Measurements from ENCODE around the gene PHLDB3. TPM values are rescaled to one million over a fixed set of nuclear protein-coding genes. Genes with fewer than 3 reads are reported as not detected.
"Not testable (repeated sequence)": the region's sequence is repeated elsewhere in the genome, so short reads cannot be mapped to it uniquely, and the experiment has no call there.

PHLDB3 gene
- total RNA-seq, 2 experiments from 2014 or later = 12.7 to 13.1 TPM

GRCh38 chr19:43461303-43461702 lies 43.2 kb downstream of the PHLDB3 start:
- H3K9me3 Mint-ChIP-seq = no peaks in the 10 kb centered on the region
- peak overlapping the region; percentile 20 for H3K4me3 Mint-ChIP-seq
- peak overlapping the region; percentile 91 for H3K27ac Mint-ChIP-seq
- peaks cover 10% of the 10 kb centered on the region for H3K36me3 Mint-ChIP-seq
- DNase-seq = no peak
- H3K4me1 Mint-ChIP-seq = peaks cover 24% of the 10 kb centered on the region
- no peaks in the 10 kb centered on the region for H3K27me3 Mint-ChIP-seq

DNA sequence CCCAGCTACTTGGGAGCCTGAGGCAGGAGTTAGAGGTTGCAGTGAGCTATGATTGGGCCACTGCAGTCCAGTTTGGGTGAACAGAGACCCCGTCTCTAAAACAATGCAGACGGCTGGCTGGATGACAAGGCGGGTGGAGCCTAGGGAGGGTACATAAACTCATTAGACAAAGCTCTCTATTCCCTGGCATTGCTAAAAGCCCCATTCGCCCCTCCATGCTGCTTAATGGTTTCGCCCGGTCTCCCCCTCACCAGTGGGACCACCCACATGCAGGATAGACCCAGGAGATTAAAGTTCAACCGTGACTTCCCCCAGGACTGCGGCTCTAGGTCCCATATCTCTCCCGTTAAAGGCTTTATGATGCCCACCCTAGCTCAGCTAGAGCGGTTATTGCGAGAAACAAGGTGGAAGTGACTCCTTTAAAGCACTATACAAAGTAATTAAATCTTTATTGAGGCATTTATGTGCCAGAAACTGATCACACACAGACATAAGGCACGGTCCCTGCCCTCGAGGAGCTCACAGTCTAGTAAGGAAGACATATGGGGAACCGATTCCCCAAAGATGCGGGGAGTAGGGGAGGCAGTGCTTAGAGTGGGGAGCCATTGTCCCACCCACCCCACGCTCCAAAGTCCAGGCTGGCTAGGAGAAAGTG lies 44.1 kb downstream of the PHLDB3 start:
- Mint-ChIP-seq H3K27ac (no peak overlapping the region), H3K27me3 (no peaks in the 10 kb centered on the region)

GRCh38 chr19:43457809-43458208 lies 46.7 kb downstream of the PHLDB3 start:
- Mint-ChIP-seq H3K36me3 (peaks cover 10% of the 10 kb centered on the region), H3K4me3 (no peak overlapping the region), H3K4me1 (peaks cover 18% of the 10 kb centered on the region), H3K9me3 (no peaks in the 10 kb centered on the region), H3K27ac (no peak overlapping the region), H3K27me3 (no peaks in the 10 kb centered on the region)
- DNase-seq = no peak

More for the DNA sequence above, 44.1 kb downstream of the PHLDB3 start:
- H3K36me3 Mint-ChIP-seq = peaks cover 10% of the 10 kb centered on the region
- H3K4me1 Mint-ChIP-seq = peaks cover 24% of the 10 kb centered on the region
- no peaks in the 10 kb centered on the region for H3K9me3 Mint-ChIP-seq
- DNase-seq = no peak
- no peak overlapping the region for H3K4me3 Mint-ChIP-seq

GRCh38 chr19:43455321-43456113 lies 49.0 kb downstream of the PHLDB3 start:
- H3K27ac Mint-ChIP-seq = no peak overlapping the region
- no peak for DNase-seq
- H3K27me3 Mint-ChIP-seq = no peaks in the 10 kb centered on the region
- H3K4me1 Mint-ChIP-seq = peaks cover 13% of the 10 kb centered on the region
- no peak overlapping the region for H3K4me3 Mint-ChIP-seq
- H3K9me3 Mint-ChIP-seq = peaks cover 7% of the 10 kb centered on the region
- H3K36me3 Mint-ChIP-seq = peaks cover 1% of the 10 kb centered on the region

DNA sequence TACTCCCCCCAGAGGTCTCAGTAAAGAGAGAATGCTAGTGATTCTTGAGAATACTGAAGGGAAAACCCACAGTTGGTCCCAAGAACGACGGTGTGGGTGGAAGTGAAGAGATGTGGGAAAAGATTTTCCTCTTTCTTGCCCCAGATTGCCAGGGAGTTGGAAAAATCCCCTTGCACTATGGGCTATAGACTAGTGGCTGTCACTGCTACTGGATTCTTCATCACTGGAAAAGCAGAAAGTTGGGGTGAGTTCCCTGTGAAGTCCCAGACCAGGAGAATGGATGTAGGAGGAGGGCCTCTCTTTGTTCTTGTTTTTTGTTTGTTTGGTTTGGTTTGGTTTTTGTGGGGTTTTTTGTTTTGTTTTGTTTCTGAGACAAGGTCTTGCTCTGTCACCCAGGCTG lies 50.5 kb downstream of the PHLDB3 start:
- no peak overlapping the region for H3K27ac Mint-ChIP-seq
- H3K36me3 Mint-ChIP-seq = peaks cover 1% of the 10 kb centered on the region
- peaks cover 7% of the 10 kb centered on the region for H3K9me3 Mint-ChIP-seq
- no peaks in the 10 kb centered on the region for H3K27me3 Mint-ChIP-seq
- H3K4me1 Mint-ChIP-seq = peaks cover 14% of the 10 kb centered on the region
- no peak for DNase-seq
- H3K4me3 Mint-ChIP-seq = no peak overlapping the region

DNA sequence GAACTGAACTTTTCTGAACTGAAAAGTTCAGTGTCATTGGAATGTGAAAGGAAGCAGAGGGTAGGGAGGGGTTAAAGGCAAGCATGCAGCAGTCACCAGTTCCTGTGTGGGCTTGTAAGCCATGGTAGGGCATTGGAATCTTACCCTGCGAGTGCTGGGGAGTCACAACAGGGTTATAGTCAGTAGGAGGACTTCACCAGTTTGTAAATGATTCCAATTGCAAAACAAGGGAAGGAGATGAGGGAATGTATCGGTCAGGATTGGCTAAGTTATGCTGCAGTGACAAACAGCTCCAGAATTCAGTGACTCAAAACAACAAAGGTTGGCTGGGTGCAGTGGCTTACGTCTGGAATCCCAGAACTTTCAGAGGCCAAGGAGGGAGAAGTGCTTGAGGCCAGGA lies 52.0 kb downstream of the PHLDB3 start:
- Mint-ChIP-seq H3K4me3 (no peak overlapping the region), H3K27me3 (no peaks in the 10 kb centered on the region), H3K4me1 (peaks cover 13% of the 10 kb centered on the region), H3K36me3 (peaks cover 1% of the 10 kb centered on the region), H3K9me3 (peaks cover 7% of the 10 kb centered on the region), H3K27ac (no peak overlapping the region)
- DNase-seq = no peak

GRCh38 chr19:43450545-43450997 lies 54.0 kb downstream of the PHLDB3 start:
- Mint-ChIP-seq H3K36me3 (peaks cover 1% of the 10 kb centered on the region), H3K27me3 (no peaks in the 10 kb centered on the region), H3K4me1 (peaks cover 16% of the 10 kb centered on the region), H3K4me3 (no peak overlapping the region), H3K27ac (no peak overlapping the region), H3K9me3 (peaks cover 7% of the 10 kb centered on the region)
- no peak for DNase-seq

GRCh38 chr19:43447655-43448054 lies 56.9 kb downstream of the PHLDB3 start:
- peaks cover 23% of the 10 kb centered on the region for H3K4me1 Mint-ChIP-seq
- H3K36me3 Mint-ChIP-seq = peaks cover 1% of the 10 kb centered on the region
- no peaks in the 10 kb centered on the region for H3K27me3 Mint-ChIP-seq
- H3K27ac Mint-ChIP-seq = no peak overlapping the region
- peaks cover 6% of the 10 kb centered on the region for H3K9me3 Mint-ChIP-seq
- DNase-seq = no peak
- H3K4me3 Mint-ChIP-seq = no peak overlapping the region

GRCh38 chr19:43446746-43447489 lies 57.6 kb downstream of the PHLDB3 start:
- Mint-ChIP-seq H3K4me1 (peaks cover 19% of the 10 kb centered on the region), H3K27me3 (no peaks in the 10 kb centered on the region), H3K4me3 (no peak overlapping the region), H3K9me3 (peaks cover 1% of the 10 kb centered on the region), H3K27ac (no peak overlapping the region), H3K36me3 (peaks cover 1% of the 10 kb centered on the region)
- peak; percentile 69 for DNase-seq

DNA sequence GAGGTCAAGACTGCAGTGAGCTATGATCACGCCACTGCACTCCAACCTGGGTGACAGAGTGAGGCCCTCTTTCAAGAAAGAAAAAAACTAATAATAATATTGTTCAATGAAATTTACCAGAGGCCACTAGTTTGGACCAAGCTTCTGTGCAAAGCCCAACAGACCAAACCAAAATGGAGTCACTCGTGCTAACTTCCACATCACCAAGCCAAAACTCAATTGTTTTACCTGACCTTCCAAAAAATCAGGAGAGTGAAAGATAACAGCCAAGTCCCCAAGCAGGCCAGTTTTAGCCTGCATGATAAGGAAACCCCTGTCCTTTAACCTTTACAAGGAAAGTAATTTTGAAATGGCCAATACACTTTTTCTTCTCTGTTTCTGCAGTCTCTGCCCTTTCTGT lies 59.1 kb downstream of the PHLDB3 start:
- H3K4me1 Mint-ChIP-seq = peaks cover 14% of the 10 kb centered on the region

GRCh38 chr19:43444531-43445287 lies 59.8 kb downstream of the PHLDB3 start:
- no peak overlapping the region for H3K4me3 Mint-ChIP-seq
- no peak for DNase-seq
- H3K27ac Mint-ChIP-seq = no peak overlapping the region
- H3K36me3 Mint-ChIP-seq = no peaks in the 10 kb centered on the region
- H3K9me3 Mint-ChIP-seq = no peaks in the 10 kb centered on the region
- no peaks in the 10 kb centered on the region for H3K27me3 Mint-ChIP-seq
- peaks cover 14% of the 10 kb centered on the region for H3K4me1 Mint-ChIP-seq

More for the DNA sequence above, 59.1 kb downstream of the PHLDB3 start:
- H3K9me3 Mint-ChIP-seq = no peaks in the 10 kb centered on the region
- no peak overlapping the region for H3K27ac Mint-ChIP-seq
- no peaks in the 10 kb centered on the region for H3K36me3 Mint-ChIP-seq
- no peak overlapping the region for H3K4me3 Mint-ChIP-seq
- H3K27me3 Mint-ChIP-seq = no peaks in the 10 kb centered on the region
- DNase-seq = no peak

DNA sequence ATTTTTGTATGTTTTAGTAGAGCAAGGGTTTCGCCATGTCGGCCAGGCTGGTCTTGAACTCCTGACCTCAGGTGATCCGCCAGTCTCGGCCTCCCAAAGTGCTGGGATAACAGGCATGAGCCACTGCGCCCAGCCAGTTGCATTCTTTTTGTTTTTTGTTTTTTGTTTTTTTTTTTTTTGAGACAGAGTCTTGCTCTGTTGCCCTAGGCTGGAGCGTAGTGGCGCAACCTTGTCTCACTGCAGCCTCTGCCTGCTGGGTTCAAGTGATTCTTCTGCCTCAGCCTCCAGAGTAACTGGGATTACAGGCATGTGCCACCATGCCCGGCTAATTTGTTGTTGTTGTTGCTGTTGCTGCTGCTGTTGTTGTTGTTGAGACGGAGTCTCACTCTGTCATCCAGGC lies 60.5 kb downstream of the PHLDB3 start:
- H3K27me3 Mint-ChIP-seq, H3K9me3 Mint-ChIP-seq, H3K27ac Mint-ChIP-seq, H3K36me3 Mint-ChIP-seq, H3K4me3 Mint-ChIP-seq, DNase-seq: not testable (repeated sequence)
- H3K4me1 Mint-ChIP-seq = peaks cover 15% of the 10 kb centered on the region

GRCh38 chr19:43441716-43442115 lies 62.8 kb downstream of the PHLDB3 start:
- H3K4me3 Mint-ChIP-seq = no peak overlapping the region
- peaks cover 1% of the 10 kb centered on the region for H3K9me3 Mint-ChIP-seq
- no peaks in the 10 kb centered on the region for H3K36me3 Mint-ChIP-seq
- no peaks in the 10 kb centered on the region for H3K27me3 Mint-ChIP-seq
- H3K4me1 Mint-ChIP-seq = peaks cover 20% of the 10 kb centered on the region
- no peak overlapping the region for H3K27ac Mint-ChIP-seq
- no peak for DNase-seq

DNA sequence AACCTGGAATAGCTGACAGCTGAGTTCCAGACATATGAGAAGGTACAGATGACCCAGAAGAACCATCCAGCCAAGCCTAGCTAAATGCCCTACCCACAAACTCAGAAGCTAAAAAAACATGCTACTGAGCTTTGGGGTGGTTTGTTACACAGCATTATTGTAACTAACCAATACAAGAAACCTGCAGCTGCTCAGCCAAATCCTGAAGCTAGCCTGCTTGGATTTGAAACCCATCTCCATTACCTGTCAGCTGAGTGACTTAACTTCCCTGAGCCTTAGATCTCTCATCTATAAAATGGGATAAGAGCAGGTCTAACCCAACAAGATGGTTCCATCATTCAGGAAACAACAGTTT lies 64.9 kb downstream of the PHLDB3 start:
- no peak overlapping the region for H3K27ac Mint-ChIP-seq
- H3K4me1 Mint-ChIP-seq = peaks cover 24% of the 10 kb centered on the region
- H3K9me3 Mint-ChIP-seq = peaks cover 1% of the 10 kb centered on the region
- no peaks in the 10 kb centered on the region for H3K36me3 Mint-ChIP-seq
- no peak for DNase-seq
- no peaks in the 10 kb centered on the region for H3K27me3 Mint-ChIP-seq
- H3K4me3 Mint-ChIP-seq = no peak overlapping the region
